HUES64 (cell line): Measurements from ENCODE around the gene SEMA4C.
A peak's percentile ranks its signal among the peaks of the same experiment; 100 is the strongest.
"Not testable (repeated sequence)": the region's sequence is repeated elsewhere in the genome, so short reads cannot be mapped to it uniquely, and the experiment has no call there.

Experiments used
- H3K27ac ChIP-seq: 2 replicates; pipeline ENCODE4 v1.7.0; 2013; ENCODE audit warnings: low read depth, low read length, inconsistent platforms
- H3K27me3 ChIP-seq: 2 replicates; pipeline ENCODE4 v1.6.1; 2013; ENCODE audit warnings: mild to moderate bottlenecking, low read length; ENCODE audit not compliant: insufficient read depth
- H3K36me3 ChIP-seq: 2 replicates; pipeline ENCODE4 v1.6.1; 2013; ENCODE audit warnings: mild to moderate bottlenecking, low read length; ENCODE audit not compliant: insufficient read depth
- H3K4me1 ChIP-seq: 2 replicates; pipeline ENCODE4 v1.6.1; 2013; ENCODE audit warnings: mild to moderate bottlenecking, low read length, moderate library complexity; ENCODE audit not compliant: insufficient read depth
- H3K4me3 ChIP-seq: 2 replicates; pipeline ENCODE4 v1.5.1; 2013; ENCODE audit warnings: mild to moderate bottlenecking, low read length, moderate library complexity
- H3K9ac ChIP-seq: 2 replicates; pipeline ENCODE4 v1.6.1; 2013; ENCODE audit warnings: mild to moderate bottlenecking, low read depth, low read length
- H3K9me3 ChIP-seq: 2 replicates; pipeline ENCODE4 v1.6.1; 2013; ENCODE audit warnings: low read depth, low read length; ENCODE audit not compliant: insufficient read depth
- WGBS: fragments of 150-250, 120-280 bp; methylation state at CpG from one replicate; pipeline ENCODE4 v1.1.7; 2013; ENCODE audit warnings: missing lambda C conversion rate; 5-methylcytosine and 5-hydroxymethylcytosine counted together

The SEMA4C gene

GRCh38 chr2:96868555-96869280, 1.2 kb downstream of the SEMA4C start:
- under 1% methylated on average over 76 of the region's 76 CpGs for WGBS
- Histone ChIP-seq H3K9me3 (no peaks in the 10 kb centered on the region), H3K36me3 (peaks cover 39% of the 10 kb centered on the region), H3K4me3 (peak overlapping the region; percentile 96), H3K27me3 (peaks cover 5% of the 10 kb centered on the region; the same call in 1 of the 2 replicates), H3K9ac (peak overlapping the region; percentile 99), H3K27ac (peak overlapping the region; percentile 97), H3K4me1 (peaks cover 26% of the 10 kb centered on the region)

- peaks cover 19% of the 10 kb centered on the region; the same call in 1 of the 2 replicates for H3K4me1 ChIP-seq
- peak overlapping the region; percentile 96 for H3K4me3 ChIP-seq
- peak overlapping the region; percentile 99 for H3K9ac ChIP-seq
- H3K9me3 ChIP-seq: no peaks in the 10 kb centered on the region
- H3K36me3 ChIP-seq: peaks cover 46% of the 10 kb centered on the region
- peaks cover 5% of the 10 kb centered on the region; the same call in 1 of the 2 replicates for H3K27me3 ChIP-seq
- 16% methylated on average over 25 of the region's 27 CpGs for WGBS
- H3K27ac ChIP-seq: peak overlapping the region; percentile 97
Measured at GRCh38 chr2:96867756-96868554, 1.9 kb downstream of the SEMA4C start.

DNA sequence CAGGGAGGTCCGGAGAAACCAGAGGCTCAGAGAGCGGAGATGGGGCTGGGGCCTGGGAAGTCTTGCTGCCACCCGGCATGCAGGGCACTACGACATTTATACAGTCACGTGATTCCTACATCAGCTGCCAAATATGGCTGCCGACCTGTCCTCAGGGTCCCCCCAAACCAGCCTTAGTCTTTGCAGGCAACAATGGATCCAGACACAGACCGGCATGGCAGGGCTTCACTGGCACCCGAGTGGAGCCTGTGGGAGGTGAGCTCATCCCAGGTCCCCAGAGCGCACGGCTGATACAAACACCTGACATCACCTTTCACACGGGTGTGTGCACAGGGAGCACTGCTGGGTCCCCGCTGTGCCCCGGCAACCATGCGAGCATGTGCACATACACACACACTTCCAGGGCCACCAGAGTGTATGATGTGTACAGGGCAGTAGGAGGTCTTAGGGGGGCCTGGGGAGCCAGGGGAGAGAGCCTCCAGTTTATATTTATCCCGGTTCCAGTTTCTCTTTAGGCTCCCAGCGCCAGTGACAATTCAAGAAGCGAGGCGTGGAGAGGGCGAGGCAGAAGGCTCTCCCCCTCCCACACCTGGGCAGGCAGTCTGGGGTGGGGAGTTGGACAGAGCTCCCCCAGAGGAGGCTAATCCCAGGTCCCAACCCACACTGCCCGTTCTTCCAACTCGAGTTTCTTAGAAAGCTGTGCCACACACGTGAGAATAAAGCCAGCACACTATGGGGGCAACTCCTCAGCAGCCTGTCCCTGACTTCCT, 2.7 kb downstream of the SEMA4C start:
- H3K27ac ChIP-seq: peak overlapping the region; percentile 97

GRCh38 chr2:96866586-96866985, 3.3 kb downstream of the SEMA4C start:
- H3K27me3 ChIP-seq: peaks cover 5% of the 10 kb centered on the region; the same call in 1 of the 2 replicates
- WGBS: 93% methylated on average over 8 of the region's 8 CpGs
- H3K4me1 ChIP-seq: peaks cover 15% of the 10 kb centered on the region; the same call in 1 of the 2 replicates
- no peak overlapping the region for H3K4me3 ChIP-seq
- H3K27ac ChIP-seq: 0 out of 2 replicates have a peak overlapping the region, but pooled peaks have one; percentile 13
- peaks cover 57% of the 10 kb centered on the region for H3K36me3 ChIP-seq
- H3K9me3 ChIP-seq: no peaks in the 10 kb centered on the region
- H3K9ac ChIP-seq: peak overlapping the region; percentile 9; the same call in 1 of the 2 replicates

More for the DNA sequence above, 2.7 kb downstream of the SEMA4C start:
- Histone ChIP-seq H3K4me3 (peak overlapping the region; percentile 96), H3K27me3 (peaks cover 5% of the 10 kb centered on the region; the same call in 1 of the 2 replicates), H3K9ac (peak overlapping the region; percentile 99), H3K36me3 (peaks cover 52% of the 10 kb centered on the region), H3K4me1 (peaks cover 15% of the 10 kb centered on the region; the same call in 1 of the 2 replicates), H3K9me3 (no peaks in the 10 kb centered on the region)
- WGBS: 93% methylated on average over 22 of the region's 22 CpGs

GRCh38 chr2:96866149-96866548, 3.7 kb downstream of the SEMA4C start:
- H3K9me3 ChIP-seq: no peaks in the 10 kb centered on the region
- H3K9ac ChIP-seq: no peak overlapping the region
- H3K36me3 ChIP-seq: peaks cover 62% of the 10 kb centered on the region
- 96% methylated on average over 14 of the region's 14 CpGs for WGBS
- peaks cover 13% of the 10 kb centered on the region; the same call in 1 of the 2 replicates for H3K4me1 ChIP-seq
- peaks cover 5% of the 10 kb centered on the region; the same call in 1 of the 2 replicates for H3K27me3 ChIP-seq
- no peak overlapping the region for H3K4me3 ChIP-seq
- no peak overlapping the region for H3K27ac ChIP-seq

GRCh38 chr2:96865654-96866053, 4.2 kb downstream of the SEMA4C start:
- Histone ChIP-seq H3K4me3 (no peak overlapping the region), H3K9me3 (no peaks in the 10 kb centered on the region), H3K36me3 (peaks cover 67% of the 10 kb centered on the region), H3K27ac (no peak overlapping the region), H3K27me3 (peaks cover 3% of the 10 kb centered on the region; the same call in 1 of the 2 replicates), H3K4me1 (peaks cover 8% of the 10 kb centered on the region; the same call in 1 of the 2 replicates), H3K9ac (no peak overlapping the region)
- 94% methylated on average over 16 of the region's 16 CpGs for WGBS

DNA sequence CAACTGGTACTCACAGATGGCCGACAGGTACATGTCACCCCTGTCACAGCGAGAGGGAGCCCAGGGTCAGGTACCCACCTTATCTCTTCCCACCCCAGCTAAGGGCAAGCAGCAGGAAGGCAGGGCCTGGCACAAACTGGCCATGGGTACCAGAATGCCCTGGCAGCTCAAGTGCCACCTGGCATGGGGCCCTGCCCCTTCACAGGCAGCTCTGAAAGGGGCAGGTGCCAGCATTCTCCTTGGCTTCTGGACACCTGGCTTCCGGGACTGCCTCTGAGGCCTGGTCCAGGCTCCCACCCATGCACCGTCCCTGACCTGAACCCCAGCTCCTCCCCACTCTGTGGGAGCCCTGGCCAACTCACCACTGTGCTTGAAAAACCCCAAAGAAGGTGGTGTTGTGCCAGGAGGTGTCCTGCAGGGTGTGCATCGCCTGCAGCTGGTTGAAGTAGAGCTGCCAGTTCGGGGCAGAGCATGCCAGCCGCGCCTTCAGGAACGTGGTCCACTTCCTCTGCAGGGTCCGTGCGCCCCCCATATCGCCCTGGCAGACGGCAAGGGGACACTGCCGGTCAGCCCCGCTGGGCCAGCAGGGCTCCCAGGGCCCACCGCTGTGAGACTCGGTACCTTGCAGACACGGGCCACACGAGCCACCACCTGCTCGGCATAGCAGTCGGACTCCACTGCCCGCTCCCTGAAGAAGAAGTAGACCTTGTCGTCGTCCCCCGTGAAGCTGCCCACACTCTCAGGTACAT, 5.4 kb downstream of the SEMA4C start:
- WGBS: 95% methylated on average over 25 of the region's 25 CpGs
- no peak overlapping the region for H3K4me3 ChIP-seq
- H3K9me3 ChIP-seq: no peaks in the 10 kb centered on the region
- no peaks in the 10 kb centered on the region for H3K27me3 ChIP-seq
- peaks cover 74% of the 10 kb centered on the region for H3K36me3 ChIP-seq
- no peak overlapping the region for H3K9ac ChIP-seq
- no peak overlapping the region for H3K27ac ChIP-seq
- peaks cover 5% of the 10 kb centered on the region; the same call in 1 of the 2 replicates for H3K4me1 ChIP-seq

GRCh38 chr2:96863575-96864342, 6.1 kb downstream of the SEMA4C start:
- H3K9me3 ChIP-seq: no peaks in the 10 kb centered on the region
- no peak overlapping the region for H3K9ac ChIP-seq
- H3K4me3 ChIP-seq: no peak overlapping the region
- peaks cover 9% of the 10 kb centered on the region for H3K4me1 ChIP-seq
- no peak overlapping the region for H3K27ac ChIP-seq
- H3K36me3 ChIP-seq: peaks cover 74% of the 10 kb centered on the region
- no peaks in the 10 kb centered on the region for H3K27me3 ChIP-seq
- WGBS: 98% methylated on average over 19 of the region's 19 CpGs

GRCh38 chr2:96863056-96863455, 6.8 kb downstream of the SEMA4C start:
- not testable (repeated sequence) for H3K9me3 ChIP-seq, H3K4me1 ChIP-seq, H3K27me3 ChIP-seq, H3K9ac ChIP-seq, H3K27ac ChIP-seq, H3K4me3 ChIP-seq
- 98% methylated on average over 4 of the region's 4 CpGs for WGBS
- H3K36me3 ChIP-seq: peaks cover 74% of the 10 kb centered on the region

DNA sequence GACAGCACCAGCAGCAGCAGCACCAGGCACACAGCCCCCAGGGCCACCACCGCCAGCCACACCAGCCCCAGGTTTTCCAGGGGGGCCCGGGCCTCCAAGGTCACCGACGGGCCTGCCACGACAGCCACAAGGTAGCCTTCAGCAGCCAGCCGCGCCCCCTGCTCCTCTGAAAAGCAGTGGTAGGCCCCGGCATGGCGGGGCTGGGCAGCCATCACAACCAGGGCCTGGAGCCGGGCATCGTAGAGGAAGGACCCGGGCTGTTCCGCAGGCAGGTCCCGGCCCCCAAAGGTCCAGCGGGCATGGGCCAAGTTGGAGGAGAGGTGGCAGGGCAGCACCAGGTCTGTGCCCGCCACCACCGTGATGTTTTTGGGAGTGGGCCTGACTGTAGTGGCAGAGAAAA, 8.8 kb downstream of the SEMA4C start:
- Histone ChIP-seq H3K9me3 (no peaks in the 10 kb centered on the region), H3K27ac (no peak overlapping the region), H3K9ac (no peak overlapping the region), H3K27me3 (no peaks in the 10 kb centered on the region), H3K4me3 (no peak overlapping the region), H3K4me1 (peaks cover 12% of the 10 kb centered on the region), H3K36me3 (peaks cover 59% of the 10 kb centered on the region)
- 96% methylated on average over 17 of the region's 17 CpGs for WGBS
